Measurements from ENCODE around the gene ITSN2.

DNA sequence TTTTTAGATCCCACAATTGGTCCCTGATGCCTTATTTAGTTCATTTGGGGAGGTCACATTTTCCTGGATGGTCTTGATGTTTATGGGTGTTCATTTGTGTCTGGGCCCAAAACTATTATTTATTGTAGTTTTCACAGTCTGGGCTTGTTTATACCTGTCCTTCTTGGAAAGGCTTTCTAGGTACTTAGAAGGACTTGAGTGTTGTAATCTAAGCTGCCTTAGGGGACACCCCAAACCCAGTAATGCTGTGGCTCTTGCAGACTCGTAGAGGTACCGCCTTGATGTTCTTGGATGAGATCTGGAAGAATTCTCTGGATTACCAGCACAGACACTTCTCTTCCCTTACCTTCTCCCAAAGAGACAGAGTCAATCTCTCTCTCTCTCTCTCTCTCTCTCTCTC lies 25.0 kb upstream of the ITSN2 start:
- TF ChIP-seq, protein P1, sequence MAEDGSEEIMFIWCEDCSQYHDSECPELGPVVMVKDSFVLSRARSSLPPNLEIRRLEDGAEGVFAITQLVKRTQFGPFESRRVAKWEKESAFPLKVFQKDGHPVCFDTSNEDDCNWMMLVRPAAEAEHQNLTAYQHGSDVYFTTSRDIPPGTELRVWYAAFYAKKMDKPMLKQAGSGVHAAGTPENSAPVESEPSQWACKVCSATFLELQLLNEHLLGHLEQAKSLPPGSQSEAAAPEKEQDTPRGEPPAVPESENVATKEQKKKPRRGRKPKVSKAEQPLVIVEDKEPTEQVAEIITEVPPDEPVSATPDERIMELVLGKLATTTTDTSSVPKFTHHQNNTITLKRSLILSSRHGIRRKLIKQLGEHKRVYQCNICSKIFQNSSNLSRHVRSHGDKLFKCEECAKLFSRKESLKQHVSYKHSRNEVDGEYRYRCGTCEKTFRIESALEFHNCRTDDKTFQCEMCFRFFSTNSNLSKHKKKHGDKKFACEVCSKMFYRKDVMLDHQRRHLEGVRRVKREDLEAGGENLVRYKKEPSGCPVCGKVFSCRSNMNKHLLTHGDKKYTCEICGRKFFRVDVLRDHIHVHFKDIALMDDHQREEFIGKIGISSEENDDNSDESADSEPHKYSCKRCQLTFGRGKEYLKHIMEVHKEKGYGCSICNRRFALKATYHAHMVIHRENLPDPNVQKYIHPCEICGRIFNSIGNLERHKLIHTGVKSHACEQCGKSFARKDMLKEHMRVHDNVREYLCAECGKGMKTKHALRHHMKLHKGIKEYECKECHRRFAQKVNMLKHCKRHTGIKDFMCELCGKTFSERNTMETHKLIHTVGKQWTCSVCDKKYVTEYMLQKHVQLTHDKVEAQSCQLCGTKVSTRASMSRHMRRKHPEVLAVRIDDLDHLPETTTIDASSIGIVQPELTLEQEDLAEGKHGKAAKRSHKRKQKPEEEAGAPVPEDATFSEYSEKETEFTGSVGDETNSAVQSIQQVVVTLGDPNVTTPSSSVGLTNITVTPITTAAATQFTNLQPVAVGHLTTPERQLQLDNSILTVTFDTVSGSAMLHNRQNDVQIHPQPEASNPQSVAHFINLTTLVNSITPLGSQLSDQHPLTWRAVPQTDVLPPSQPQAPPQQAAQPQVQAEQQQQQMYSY (CRISPR knock-in tag; IDR thresholded peaks at IDR 0.05): no peak
- TF ChIP-seq, protein P2, sequence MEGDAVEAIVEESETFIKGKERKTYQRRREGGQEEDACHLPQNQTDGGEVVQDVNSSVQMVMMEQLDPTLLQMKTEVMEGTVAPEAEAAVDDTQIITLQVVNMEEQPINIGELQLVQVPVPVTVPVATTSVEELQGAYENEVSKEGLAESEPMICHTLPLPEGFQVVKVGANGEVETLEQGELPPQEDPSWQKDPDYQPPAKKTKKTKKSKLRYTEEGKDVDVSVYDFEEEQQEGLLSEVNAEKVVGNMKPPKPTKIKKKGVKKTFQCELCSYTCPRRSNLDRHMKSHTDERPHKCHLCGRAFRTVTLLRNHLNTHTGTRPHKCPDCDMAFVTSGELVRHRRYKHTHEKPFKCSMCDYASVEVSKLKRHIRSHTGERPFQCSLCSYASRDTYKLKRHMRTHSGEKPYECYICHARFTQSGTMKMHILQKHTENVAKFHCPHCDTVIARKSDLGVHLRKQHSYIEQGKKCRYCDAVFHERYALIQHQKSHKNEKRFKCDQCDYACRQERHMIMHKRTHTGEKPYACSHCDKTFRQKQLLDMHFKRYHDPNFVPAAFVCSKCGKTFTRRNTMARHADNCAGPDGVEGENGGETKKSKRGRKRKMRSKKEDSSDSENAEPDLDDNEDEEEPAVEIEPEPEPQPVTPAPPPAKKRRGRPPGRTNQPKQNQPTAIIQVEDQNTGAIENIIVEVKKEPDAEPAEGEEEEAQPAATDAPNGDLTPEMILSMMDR (IDR thresholded peaks at IDR 0.05): no peak
- no peak for TF ChIP-seq ATF1 (CRISPR knock-in tag; IDR thresholded peaks at IDR 0.05)
- TF ChIP-seq, protein P3, sequence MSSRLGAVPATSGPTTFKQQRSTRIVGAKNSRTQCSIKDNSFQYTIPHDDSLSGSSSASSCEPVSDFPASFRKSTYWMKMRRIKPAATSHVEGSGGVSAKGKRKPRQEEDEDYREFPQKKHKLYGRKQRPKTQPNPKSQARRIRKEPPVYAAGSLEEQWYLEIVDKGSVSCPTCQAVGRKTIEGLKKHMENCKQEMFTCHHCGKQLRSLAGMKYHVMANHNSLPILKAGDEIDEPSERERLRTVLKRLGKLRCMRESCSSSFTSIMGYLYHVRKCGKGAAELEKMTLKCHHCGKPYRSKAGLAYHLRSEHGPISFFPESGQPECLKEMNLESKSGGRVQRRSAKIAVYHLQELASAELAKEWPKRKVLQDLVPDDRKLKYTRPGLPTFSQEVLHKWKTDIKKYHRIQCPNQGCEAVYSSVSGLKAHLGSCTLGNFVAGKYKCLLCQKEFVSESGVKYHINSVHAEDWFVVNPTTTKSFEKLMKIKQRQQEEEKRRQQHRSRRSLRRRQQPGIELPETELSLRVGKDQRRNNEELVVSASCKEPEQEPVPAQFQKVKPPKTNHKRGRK (CRISPR knock-in tag; IDR thresholded peaks at IDR 0.05; ENCODE audit: borderline replicate concordance): no peak

All from WTC11 (cell line).